K562 (cell line): ENCODE results near the gene ATRN. TPM values are rescaled to one million over a fixed set of nuclear protein-coding genes. Genes with fewer than 3 reads are reported as not detected.

ENCODE experiments used
- ATAC-seq: fragments of 200-7000 bp; cut with Tn5 transposase; 3 replicates; pipeline ENCODE4 v1.9.1; 2020; ENCODE audit warnings: moderate library complexity
- BruUV-seq: library from RNA; stranded (reverse); fragments of 400-500 nt; replicated peaks from 2 replicates; lab custom pipeline; 2021; lab: Mats Ljungman, UMichigan
- CTCF ChIA-PET: fragments of 300-600 bp; formaldehyde crosslinking; extraction: SDS; loops from one replicate; lab custom pipeline; 2021; ENCODE audit warnings: low intra/inter-chr PET ratio; lab: Yijun Ruan, JAX
- POLR2A ChIA-PET: fragments of 300-600, 350-650 bp; sonication (Branson Sonifier 250); formaldehyde crosslinking; extraction: SDS; loops from one replicate; lab custom pipeline; 2021; ENCODE audit warnings: antibody characterized with exemption, inconsistent platforms; lab: Yijun Ruan, JAX
- DNase-seq, 4 experiments: peaks; one replicate each; pipeline versions ENCODE4 v3.0.0 to v3.0.0-alpha.2; 2011 to 2018; ENCODE audit warnings: low spot score in 3 of 4, mixed read lengths in 3 of 4; ENCODE audit errors: extremely low read depth in 1 of 4
- FAIRE-seq: peaks from 2 replicates; lab custom pipeline; 2011; peaks lifted over from hg19 to GRCh38; lab: Jason Lieb, UNC
- H2AFZ ChIP-seq: 2 replicates; pipeline ENCODE4 v1.6.0; 2011; ENCODE audit warnings: low read depth, low read length, control low read depth, inconsistent platforms
- H3K27ac ChIP-seq: fragments of 200-600 bp; 3 replicates; pipeline ENCODE4 v1.8.0; 2011; ENCODE audit warnings: low read depth, mild to moderate bottlenecking, control low read depth, inconsistent platforms, low read length, moderate library complexity, mixed read lengths; ENCODE audit errors: extremely low read depth
- H3K27me3 ChIP-seq, 2 experiments: fragments of 300-600 bp in 1 of 2; 2 replicates in 1 of 2; 3 replicates in 1 of 2; pipeline versions ENCODE4 v1.6.0 to v1.8.0; 2011; ENCODE audit warnings: inconsistent platforms in 2 of 2, low read length in 2 of 2, mild to moderate bottlenecking in 1 of 2, mixed read lengths in 1 of 2, moderate library complexity in 1 of 2; ENCODE audit not compliant: control insufficient read depth in 2 of 2, insufficient read depth in 2 of 2
- H3K36me3 ChIP-seq: fragments of 300-600 bp; 3 replicates; pipeline ENCODE4 v1.8.0; 2011; ENCODE audit warnings: mild to moderate bottlenecking, low read length, inconsistent platforms; ENCODE audit not compliant: control insufficient read depth, insufficient read depth
- H3K4me1 ChIP-seq, 2 experiments: fragments of 200-600 bp in 1 of 2; replicated peaks in 1 of 2; 2 replicates in 1 of 2; 3 replicates in 1 of 2; pipeline versions ENCODE4 v1.5.1 to v1.8.0; 2011; ENCODE audit warnings: inconsistent platforms in 2 of 2, low read length in 2 of 2, mild to moderate bottlenecking in 1 of 2, mixed read lengths in 1 of 2, moderate library complexity in 1 of 2; ENCODE audit not compliant: control insufficient read depth in 2 of 2, insufficient read depth in 2 of 2
- H3K4me2 ChIP-seq: 2 replicates; pipeline ENCODE4 v1.6.1; 2011; ENCODE audit warnings: low read length, control low read depth, inconsistent platforms, mixed read lengths; ENCODE audit not compliant: insufficient read depth
- H3K4me3 ChIP-seq: fragments of 200-600 bp; sonication (generic), shearing (Covaris generic); 2 replicates; pipeline ENCODE4 v1.5.1; 2016; ENCODE audit warnings: control low read depth, inconsistent platforms
- H3K79me2 ChIP-seq: fragments of 200-600 bp; 3 replicates; pipeline ENCODE4 v1.8.0; 2011; ENCODE audit warnings: low read length, inconsistent platforms; ENCODE audit not compliant: control insufficient read depth, insufficient read depth
- H3K9ac ChIP-seq, 2 experiments: 2 replicates each; pipeline versions ENCODE4 v1.6.0 to v1.6.1; 2011; ENCODE audit warnings: low read depth in 2 of 2, low read length in 2 of 2, control low read depth in 1 of 2, inconsistent platforms in 1 of 2, mild to moderate bottlenecking in 1 of 2, mixed read lengths in 1 of 2; ENCODE audit not compliant: insufficient read depth in 1 of 2
- H3K9me1 ChIP-seq: one replicate; pipeline ENCODE4 v1.6.0; 2011; ENCODE audit warnings: inconsistent platforms, mild to moderate bottlenecking, low read length, moderate library complexity; ENCODE audit not compliant: control insufficient read depth, insufficient read depth
- H3K9me3 ChIP-seq: replicated peaks from 2 replicates; pipeline ENCODE4 v1.5.1; 2011; ENCODE audit warnings: low read depth, low read length, inconsistent platforms; ENCODE audit not compliant: control insufficient read depth, insufficient read depth
- H4K20me1 ChIP-seq: replicated peaks from 2 replicates; pipeline ENCODE4 v1.6.1; 2011; ENCODE audit warnings: low read length, inconsistent platforms, mixed read lengths; ENCODE audit not compliant: control insufficient read depth, insufficient read depth
- ATF6 ChIP-seq: sonication (generic); formaldehyde crosslinking; IDR thresholded peaks from 2 replicates; pipeline ENCODE4 v1.4.0; 2020; ENCODE audit warnings: mild to moderate bottlenecking, missing genetic modification reagents
- BDP1 ChIP-seq: IDR thresholded peaks from 3 replicates; pipeline ENCODE4 v1.6.1; 2011; ENCODE audit not compliant: insufficient read length, insufficient read depth
- GABPA ChIP-seq: fragments of 200-800 bp; sonication (Bioruptor generic); conservative IDR thresholded peaks from 2 replicates; pipeline ENCODE4 v1.6.1; 2016; ENCODE audit warnings: low read depth, missing genetic modification characterization, missing compliant biosample characterization
- HNRNPH1 ChIP-seq: fragments of 200-400 bp; formaldehyde crosslinking; optimal IDR thresholded peaks from 2 replicates; pipeline ENCODE3; 2017; ENCODE audit warnings: low read depth, mild to moderate bottlenecking, low read length, moderate library complexity
- IRF9 ChIP-seq: fragments of 450-650 bp; IDR thresholded peaks from 2 replicates; pipeline ENCODE4 v1.6.1; 2016; ENCODE audit warnings: missing biosample characterization, missing genetic modification characterization
- KDM1A ChIP-seq, 2 experiments: fragments of 450-650 bp; IDR thresholded peaks; 2 replicates each; pipeline ENCODE4 v1.6.1; 2016; ENCODE audit warnings: mild to moderate bottlenecking in 2 of 2
- MYBL2 ChIP-seq, 2 experiments: fragments of 450-650 bp in 1 of 2; sonication (generic) in 1 of 2; formaldehyde crosslinking in 1 of 2; IDR thresholded peaks; 2 replicates each; pipeline versions ENCODE4 v1.6.1 to v1.8.1; 2017 to 2022; ENCODE audit warnings: borderline replicate concordance in 1 of 2, inconsistent platforms in 1 of 2, low read depth in 1 of 2, mild to moderate bottlenecking in 1 of 2, missing genetic modification reagents in 1 of 2, moderate library complexity in 1 of 2
- POU5F1 ChIP-seq: fragments of 150-350 bp; IDR thresholded peaks from 2 replicates; pipeline ENCODE4 v1.6.1; 2014; ENCODE audit warnings: borderline replicate concordance, low read length, low read depth, mild to moderate bottlenecking; ENCODE audit not compliant: partially characterized antibody
- RBM25 ChIP-seq: fragments of 200-400 bp; formaldehyde crosslinking; IDR thresholded peaks from 2 replicates; pipeline ENCODE4 v1.6.1; 2018; ENCODE audit warnings: low read length, low read depth, moderate library complexity; ENCODE audit not compliant: severe bottlenecking
- SMARCA4 ChIP-seq: fragments of 450-650 bp; IDR thresholded peaks from 2 replicates; pipeline ENCODE4 v1.6.1; 2016
- TRIM24 ChIP-seq, 2 experiments: fragments of 450-650 bp; IDR thresholded peaks; 2 replicates each; pipeline ENCODE4 v1.6.1; 2016
- ZNF121 ChIP-seq: sonication (generic); formaldehyde crosslinking; conservative IDR thresholded peaks from 2 replicates; pipeline ENCODE4 v1.8.0; 2022; ENCODE audit warnings: missing genetic modification reagents
- ZNF134 ChIP-seq: fragments of 250-450 bp; sonication (Bioruptor Pico); conservative IDR thresholded peaks from 2 replicates; pipeline ENCODE4 v1.4.0; 2020
- ZNF23 ChIP-seq: fragments of 250-450 bp; sonication (Bioruptor Pico); IDR thresholded peaks from 2 replicates; pipeline ENCODE4 v1.4.0; 2020; ENCODE audit warnings: mild to moderate bottlenecking
- ZNF589 ChIP-seq: fragments of 200-800 bp; sonication (Bioruptor generic); IDR thresholded peaks from 2 replicates; pipeline ENCODE4 v1.6.1; 2016; ENCODE audit warnings: low read depth, missing genetic modification characterization, missing compliant biosample characterization
- ZNF668 ChIP-seq: fragments of 250-450 bp; sonication (Bioruptor Pico); IDR thresholded peaks from 2 replicates; pipeline ENCODE4 v1.8.0; 2022; ENCODE audit warnings: mild to moderate bottlenecking, inconsistent platforms
- ZNF695 ChIP-seq: fragments of 450-650 bp; formaldehyde crosslinking; IDR thresholded peaks from 2 replicates; pipeline ENCODE4 v1.4.0; 2020; ENCODE audit warnings: mild to moderate bottlenecking, moderate library complexity
- WGBS: fragments of 100-300 bp; shearing (Covaris generic); methylation state at CpG from one replicate; pipeline ENCODE4 v1.1.6; 2016; ENCODE audit warnings: low coverage, mixed read lengths; ENCODE audit not compliant: insufficient coverage; ENCODE audit errors: missing lambda C conversion rate; 5-methylcytosine and 5-hydroxymethylcytosine counted together
- in situ Hi-C: fragments of 300-500 bp; cut with MboI; formaldehyde crosslinking; loops from 4 replicates; pipeline ENCODE4 v1.15.0; 2018; ENCODE audit warnings: inconsistent platforms, mixed read lengths
- intact Hi-C: fragments of 100-400 bp; cut with micrococcal nuclease; formaldehyde crosslinking; loops from 2 replicates; pipeline ENCODE4 v1.14.2; 2022
- polyA plus RNA-seq, 8 experiments: library from polyadenylated mRNA; depleted of rRNA in 4 of 8; stranded (reverse) in 5 of 8; unstranded in 3 of 8; fragments of >200 nt; fragmentation: Nextera tagmentation in 2 of 8; fragmentation: Illumina TruSeq in 1 of 8; extraction: Ambion mirVana in 2 of 8; extraction: Trizol in 1 of 8; gene quantifications; 2 replicates each; pipeline versions ENCODE4 v1.2.1 to v1.2.3, GENCODE V29; 2011 to 2014; ENCODE audit warnings: inconsistent platforms in 1 of 8, missing spikeins in 1 of 8
- total RNA-seq, 7 experiments: library from RNA; depleted of rRNA in 6 of 7; stranded (reverse); fragments of >200 nt in 6 of 7; fragmentation: Illumina TruSeq in 2 of 7; extraction: Trizol in 2 of 7; gene quantifications; 2 replicates each; pipeline versions ENCODE4 v1.2.1 to v1.2.3, GENCODE V29; 2011 to 2021; ENCODE audit warnings: low replicate concordance in 1 of 7

Gene ATRN
- total and polyA plus RNA-seq, 9 of the 15 experiments (the other 6 are each of a cell fraction or from before 2014, with no cell fraction given) = 0.69 to 16.5 (median 7.6) TPM

GRCh38 chr20:3663858-3664257 is 193.0 kb downstream of the ATRN start (continued):
- TF ChIP-seq HNRNPH1 (no peak), KDM1A (IDR thresholded peaks at IDR 0.05) (no peak), ZNF23 (CRISPR knock-in tag) (no peak), POU5F1 (no peak)

- Histone ChIP-seq H2AFZ (no peak overlapping the region), H3K36me3 (no peaks in the 10 kb centered on the region), H3K9ac (no peak overlapping the region), H3K4me1 (peaks cover 0 to 20% of the 10 kb centered on the region in 2 experiments; a peak in 4 of 5 replicates), H3K79me2 (no peaks in the 10 kb centered on the region), H3K9me3 (no peaks in the 10 kb centered on the region), H3K27ac (no peak overlapping the region), H3K4me3 (no peak overlapping the region), H3K27me3 (peaks cover 2 to 25% of the 10 kb centered on the region in 2 experiments; a peak in 4 of 5 replicates), H3K9me1 (no peaks in the 10 kb centered on the region), H3K4me2 (no peak overlapping the region), H4K20me1 (0 out of 2 replicates have a peak, but pooled peaks cover 6% of the 10 kb centered on the region)
- ATAC-seq (no peak), DNase-seq (no peak), FAIRE-seq (no peak)
- TF ChIP-seq BDP1 = no peak
- TF ChIP-seq ZNF668 (CRISPR knock-in tag) = no peak
- TF ChIP-seq IRF9 (tag) = no peak
- peak in 1 of 2 experiments; percentile 34; a peak in 2 of 4 replicates for TF ChIP-seq TRIM24 (IDR thresholded peaks at IDR 0.05)
- TF ChIP-seq RBM25 = peak; percentile 30
- TF ChIP-seq ATF6 (CRISPR knock-in tag) = no peak
- TF ChIP-seq ZNF134 (CRISPR knock-in tag) = no peak
- TF ChIP-seq GABPA = no peak
- no peak for TF ChIP-seq SMARCA4
- TF ChIP-seq ZNF695 (CRISPR knock-in tag) = no peak
- TF ChIP-seq ZNF121 (CRISPR knock-in tag) = no peak
- TF ChIP-seq MYBL2 (IDR thresholded peaks at IDR 0.05; ENCODE audit: low read depth) = no peak
- TF ChIP-seq MYBL2 (CRISPR knock-in tag; IDR thresholded peaks at IDR 0.05; ENCODE audit: borderline replicate concordance) = no peak
- no peak for TF ChIP-seq ZNF589 (CRISPR knock-in tag)
- WGBS = 65% methylated on average over 4 of the region's 8 CpGs
- POLR2A ChIA-PET = no interaction called here
- BruUV-seq = no TSS peak
- CTCF ChIA-PET = interaction anchor here (0.5 kb wide), 1 partner anchor 76 kb away, joined by 3 read pairs; no protein-coding TSS in a partner anchor
- in situ Hi-C loops = no loop called here
- intact Hi-C loops = no loop called here
Observed at GRCh38 chr20:3667434-3668037, 196.7 kb downstream of the ATRN start.
